ENCODE data around the gene COL6A1. TPM values are rescaled to one million over a fixed set of nuclear protein-coding genes. Genes with fewer than 3 reads are reported as not detected.

Gene COL6A1
- total and polyA plus RNA-seq, 4 donors, result 16.9 to 82.0 (median 35.7) TPM

- TF ChIP-seq YY1 (IDR thresholded peaks at IDR 0.05) (no peak), RAD21 (IDR thresholded peaks at IDR 0.05) (no peak)
Observed at GRCh38 chr21:46009951-46010705, 28.6 kb downstream of the COL6A1 start (continued).

- Histone ChIP-seq H3K4me1 (ENCODE audit: control insufficient read depth in 4 of 4, insufficient read depth in 4 of 4, low read length in 3 of 4) (no peaks in the 10 kb centered on the region), H3K4me3 (ENCODE audit: low read depth in 1 of 3, low read length in 3 of 3) (no peak overlapping the region), H3K9me3 (ENCODE audit: control insufficient read depth in 4 of 4, low read length in 3 of 4) (no peaks in the 10 kb centered on the region), H3K27me3 (ENCODE audit: control insufficient read depth in 4 of 4, insufficient read depth in 4 of 4, low read length in 3 of 4) (no peaks in the 10 kb centered on the region), H3K9ac (ENCODE audit: low read depth in 1 of 2, low read length in 2 of 2) (no peak overlapping the region), H3K36me3 (ENCODE audit: control insufficient read depth in 4 of 4, insufficient read depth in 3 of 4, low read depth in 1 of 4, low read length in 3 of 4) (no peaks in the 10 kb centered on the region), H3K27ac (ENCODE audit: low read depth in 1 of 2, low read length in 2 of 2) (no peak overlapping the region)
- no peak for TF ChIP-seq HNF4G (IDR thresholded peaks at IDR 0.05)
- no peak for TF ChIP-seq EGR1 (IDR thresholded peaks at IDR 0.05; ENCODE audit: low read depth in 2 of 2)
- no peak for TF ChIP-seq CTCF (IDR thresholded peaks at IDR 0.05; ENCODE audit: low read depth, low read length, missing input control)
- no peak for TF ChIP-seq ATF3 (IDR thresholded peaks at IDR 0.05)
- TF ChIP-seq YY1 (IDR thresholded peaks at IDR 0.05), result no peak
- no peak for TF ChIP-seq MAX (IDR thresholded peaks at IDR 0.05)
- TF ChIP-seq FOXA1 (IDR thresholded peaks at IDR 0.05), result no peak
- 66% methylated on average over 22 of the region's 22 CpGs for WGBS
- no peak for DNase-seq (ENCODE audit: low spot score)
Observed at GRCh38 chr21:46011267-46011967, 29.8 kb downstream of the COL6A1 start.

GRCh38 chr21:46012154-46012553 lies 30.6 kb downstream of the COL6A1 start:
- H3K27me3 ChIP-seq (ENCODE audit: control insufficient read depth in 4 of 4, insufficient read depth in 4 of 4, low read length in 3 of 4), result no peaks in the 10 kb centered on the region
- H3K9ac ChIP-seq (ENCODE audit: low read depth in 1 of 2, low read length in 2 of 2), result no peak overlapping the region
- H3K27ac ChIP-seq (ENCODE audit: low read depth in 1 of 2, low read length in 2 of 2), result no peak overlapping the region
- no peak for DNase-seq (ENCODE audit: low spot score)
- no peaks in the 10 kb centered on the region for H3K9me3 ChIP-seq (ENCODE audit: control insufficient read depth in 4 of 4, low read length in 3 of 4)
- WGBS, result 88% methylated on average over 4 of the region's 4 CpGs
- H3K4me3 ChIP-seq (ENCODE audit: low read depth in 1 of 3, low read length in 3 of 3), result no peak overlapping the region
- TF ChIP-seq FOXA1 (IDR thresholded peaks at IDR 0.05), result no peak
- TF ChIP-seq JUND (IDR thresholded peaks at IDR 0.05), result no peak
- no peak for TF ChIP-seq TAF1 (conservative IDR thresholded peaks at IDR 0.05)
- H3K36me3 ChIP-seq (ENCODE audit: control insufficient read depth in 4 of 4, insufficient read depth in 3 of 4, low read depth in 1 of 4, low read length in 3 of 4), result no peaks in the 10 kb centered on the region
- no peaks in the 10 kb centered on the region for H3K4me1 ChIP-seq (ENCODE audit: control insufficient read depth in 4 of 4, insufficient read depth in 4 of 4, low read length in 3 of 4)

- no peaks in the 10 kb centered on the region for H3K9me3 ChIP-seq (ENCODE audit: control insufficient read depth in 4 of 4, low read length in 3 of 4)
- H3K27me3 ChIP-seq (ENCODE audit: control insufficient read depth in 4 of 4, insufficient read depth in 4 of 4, low read length in 3 of 4), result no peaks in the 10 kb centered on the region
- H3K4me1 ChIP-seq (ENCODE audit: control insufficient read depth in 4 of 4, insufficient read depth in 4 of 4, low read length in 3 of 4), result no peaks in the 10 kb centered on the region
- H3K36me3 ChIP-seq (ENCODE audit: control insufficient read depth in 4 of 4, insufficient read depth in 3 of 4, low read depth in 1 of 4, low read length in 3 of 4), result no peaks in the 10 kb centered on the region
- no peak overlapping the region for H3K27ac ChIP-seq (ENCODE audit: low read depth in 1 of 2, low read length in 2 of 2)
- no peak overlapping the region for H3K4me3 ChIP-seq (ENCODE audit: low read depth in 1 of 3, low read length in 3 of 3)
- no peak overlapping the region for H3K9ac ChIP-seq (ENCODE audit: low read depth in 1 of 2, low read length in 2 of 2)
- 53% methylated on average over 2 of the region's 2 CpGs for WGBS
- DNase-seq (ENCODE audit: low spot score), result no peak
- no peak for TF ChIP-seq GABPA (IDR thresholded peaks at IDR 0.05 in 1 of 2, conservative IDR thresholded peaks at IDR 0.05 in 1 of 2)
- no peak for TF ChIP-seq RAD21 (IDR thresholded peaks at IDR 0.05)
- no peak for TF ChIP-seq MAX (IDR thresholded peaks at IDR 0.05)
- TF ChIP-seq HNF4G (IDR thresholded peaks at IDR 0.05), result no peak
- TF ChIP-seq FOXA1 (IDR thresholded peaks at IDR 0.05), result no peak
- no peak for TF ChIP-seq FOXA2 (IDR thresholded peaks at IDR 0.05)
- TF ChIP-seq SP1 (IDR thresholded peaks at IDR 0.05), result no peak
- TF ChIP-seq ATF3 (IDR thresholded peaks at IDR 0.05), result no peak
- TF ChIP-seq CTCF (IDR thresholded peaks at IDR 0.05; ENCODE audit: low read depth, low read length, missing input control), result no peak
- TF ChIP-seq EGR1 (IDR thresholded peaks at IDR 0.05; ENCODE audit: low read depth in 2 of 2), result no peak
- no peak for TF ChIP-seq NR2F2 (IDR thresholded peaks at IDR 0.05)
- TF ChIP-seq RXRA (IDR thresholded peaks at IDR 0.05), result no peak
Observed at GRCh38 chr21:46014828-46015227, 33.3 kb downstream of the COL6A1 start.
